Left lung (tissue), 10 donors: Measurements from ENCODE around the gene CDH22. TPM values are rescaled to one million over a fixed set of nuclear protein-coding genes. Genes with fewer than 3 reads are reported as not detected.

Experiments
- ATAC-seq: fragments of 200-7000 bp; cut with Tn5 transposase; one replicate; pipeline ENCODE4 v1.9.1; 2020; ENCODE audit warnings: moderate library complexity
- DNase-seq, 4 donors: peaks; one replicate each; pipeline ENCODE4 v3.0.0-alpha.2; 2013 to 2020
- H3K27ac ChIP-seq, 2 donors: fragments of 200-600 bp; sonication (generic) in 1 of 2; one replicate each; pipeline versions ENCODE4 v1.5.0 to v1.8.0; 2020 to 2021
- H3K27me3 ChIP-seq, 2 donors: fragments of 200-600 bp; sonication (generic) in 1 of 2; one replicate each; pipeline versions ENCODE4 v1.5.0 to v1.8.0; 2020 to 2021
- H3K36me3 ChIP-seq, 2 donors: fragments of 200-600 bp; sonication (generic) in 1 of 2; one replicate each; pipeline versions ENCODE4 v1.5.0 to v1.8.0; 2020 to 2021
- H3K4me1 ChIP-seq, 2 donors: fragments of 200-600 bp; one replicate each; pipeline ENCODE4 v1.8.0; 2021
- H3K4me3 ChIP-seq, 2 donors: fragments of 200-600 bp; sonication (generic) in 1 of 2; one replicate each; pipeline versions ENCODE4 v1.5.0 to v1.8.0; 2020 to 2021; ENCODE audit warnings: mild to moderate bottlenecking in 1 of 2
- H3K9me3 ChIP-seq, 2 donors: fragments of 200-600 bp; sonication (generic) in 1 of 2; one replicate each; pipeline versions ENCODE4 v1.5.0 to v1.8.0; 2020 to 2021
- intact Hi-C, 2 donors: fragments of 100-400 bp; cut with DNase I; formaldehyde crosslinking; loops; one replicate each; pipeline versions ENCODE4 v1.11.2 to v1.14.2; 2022
- polyA plus RNA-seq, 6 donors: library from polyadenylated mRNA; unstranded; fragments of 120-200 nt; gene quantifications; one replicate each; pipeline ENCODE4 v1.2.1, GENCODE V29; 2013; ENCODE audit not compliant: insufficient read length in 6 of 6
- total RNA-seq, 2 donors: library from RNA; stranded (reverse); fragmentation: NEBNext Ultra II Directional; extraction: Animal tissue kit (Norgen Biotek cat#: 25700); gene quantifications; one replicate each; pipeline ENCODE4 v1.2.1, GENCODE V29; 2021
- TF ChIP-seq, protein P1 (sequence below), 2 donors: fragments of 200-600 bp; sonication (generic) in 1 of 2; IDR thresholded peaks; one replicate each; pipeline versions ENCODE4 v1.5.0 to v1.8.0; 2021; ENCODE audit warnings: antibody characterized with exemption in 2 of 2
- donor health status: DM: no; HTN: yes; CAD: no.
- donor health status: DM: no; HTN: no; CAD: no.

Gene CDH22
- total and polyA plus RNA-seq, 8 donors = 0.06 to 0.26 (median 0.08) TPM; not detected in 2

DNA sequence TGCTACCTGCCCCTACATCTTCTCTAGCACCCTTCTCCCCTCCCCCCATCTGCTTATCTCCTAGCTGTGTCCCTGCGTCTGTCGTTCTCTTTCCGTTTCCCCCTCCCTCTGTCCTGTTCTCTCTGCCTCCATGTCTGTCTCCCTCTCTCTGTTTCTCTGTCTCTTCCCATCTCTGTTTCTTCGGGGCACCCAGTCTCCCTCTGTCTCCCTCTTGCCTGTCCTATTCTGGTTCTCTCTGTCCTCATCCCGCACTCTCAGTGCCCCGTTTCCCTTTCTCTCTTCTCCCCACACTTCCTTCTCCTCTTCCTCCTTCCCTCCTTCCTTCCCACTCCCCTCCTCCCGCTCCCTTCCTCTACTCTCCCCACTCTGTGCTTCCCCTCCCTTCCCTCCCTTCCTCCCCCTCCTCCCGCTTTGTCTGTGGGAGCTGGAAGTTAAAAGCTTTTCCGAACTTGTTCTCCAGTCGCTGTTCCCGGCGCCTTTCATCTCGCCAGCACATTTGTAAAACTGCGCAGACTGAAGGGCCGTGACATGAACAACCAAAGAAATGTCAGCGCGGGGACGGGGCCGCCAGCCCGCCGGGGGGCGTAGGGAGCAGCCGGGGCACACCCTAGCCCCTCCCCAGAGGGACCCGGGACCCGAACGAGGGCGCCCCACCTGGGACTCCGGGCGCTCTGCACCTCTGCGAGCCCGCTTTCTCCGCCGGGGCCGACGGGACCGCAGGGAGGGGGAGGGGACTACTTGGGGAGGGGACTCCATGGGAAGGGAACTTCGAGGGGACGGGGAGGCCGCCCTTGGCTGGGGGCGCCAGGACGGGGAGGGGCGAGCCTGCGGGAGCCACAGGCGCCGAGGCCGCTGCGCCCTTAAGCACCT is 4.0 kb upstream of the CDH22 start:
- intact Hi-C loops = no loop called here
- DNase-seq (peak in 2 of 4 donors; percentile 21 to 65), ATAC-seq (no peak)
- Histone ChIP-seq H3K9me3 (no peaks in the 10 kb centered on the region), H3K4me1 (peaks cover 4 to 16% of the 10 kb centered on the region in 2 donors), H3K36me3 (no peaks in the 10 kb centered on the region), H3K4me3 (no peak overlapping the region), H3K27me3 (peaks cover 95 to 100% of the 10 kb centered on the region in 2 donors), H3K27ac (no peak overlapping the region)
- TF ChIP-seq, protein P1, sequence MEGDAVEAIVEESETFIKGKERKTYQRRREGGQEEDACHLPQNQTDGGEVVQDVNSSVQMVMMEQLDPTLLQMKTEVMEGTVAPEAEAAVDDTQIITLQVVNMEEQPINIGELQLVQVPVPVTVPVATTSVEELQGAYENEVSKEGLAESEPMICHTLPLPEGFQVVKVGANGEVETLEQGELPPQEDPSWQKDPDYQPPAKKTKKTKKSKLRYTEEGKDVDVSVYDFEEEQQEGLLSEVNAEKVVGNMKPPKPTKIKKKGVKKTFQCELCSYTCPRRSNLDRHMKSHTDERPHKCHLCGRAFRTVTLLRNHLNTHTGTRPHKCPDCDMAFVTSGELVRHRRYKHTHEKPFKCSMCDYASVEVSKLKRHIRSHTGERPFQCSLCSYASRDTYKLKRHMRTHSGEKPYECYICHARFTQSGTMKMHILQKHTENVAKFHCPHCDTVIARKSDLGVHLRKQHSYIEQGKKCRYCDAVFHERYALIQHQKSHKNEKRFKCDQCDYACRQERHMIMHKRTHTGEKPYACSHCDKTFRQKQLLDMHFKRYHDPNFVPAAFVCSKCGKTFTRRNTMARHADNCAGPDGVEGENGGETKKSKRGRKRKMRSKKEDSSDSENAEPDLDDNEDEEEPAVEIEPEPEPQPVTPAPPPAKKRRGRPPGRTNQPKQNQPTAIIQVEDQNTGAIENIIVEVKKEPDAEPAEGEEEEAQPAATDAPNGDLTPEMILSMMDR (IDR thresholded peaks at IDR 0.05) = no peak

DNA sequence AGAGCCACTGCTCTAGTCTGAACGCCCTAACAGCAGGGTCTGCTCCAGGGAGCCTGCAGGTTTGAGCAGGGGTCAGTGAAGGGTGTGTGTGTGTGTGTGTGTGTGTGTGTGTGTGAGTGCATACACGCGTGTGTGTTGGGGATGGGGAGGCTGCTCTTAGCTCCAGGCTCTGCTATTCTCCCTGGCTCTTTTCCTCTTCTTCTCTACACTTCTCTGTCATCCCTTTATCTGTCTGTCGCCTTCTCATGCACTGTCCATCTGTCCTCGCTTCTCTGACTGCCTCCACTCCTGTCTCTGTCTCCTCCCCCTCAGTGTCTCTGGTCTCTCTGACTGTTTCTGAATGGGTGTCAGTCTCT is 3.4 kb upstream of the CDH22 start:
- TF ChIP-seq, protein P1 (IDR thresholded peaks at IDR 0.05) = no peak
- Histone ChIP-seq H3K4me1 (peaks cover 6 to 23% of the 10 kb centered on the region in 2 donors), H3K4me3 (no peak overlapping the region), H3K27ac (no peak overlapping the region), H3K36me3 (no peaks in the 10 kb centered on the region), H3K9me3 (no peaks in the 10 kb centered on the region), H3K27me3 (peaks cover 95 to 100% of the 10 kb centered on the region in 2 donors)
- DNase-seq (no peak), ATAC-seq (no peak)
- intact Hi-C loops = no loop called here

DNA sequence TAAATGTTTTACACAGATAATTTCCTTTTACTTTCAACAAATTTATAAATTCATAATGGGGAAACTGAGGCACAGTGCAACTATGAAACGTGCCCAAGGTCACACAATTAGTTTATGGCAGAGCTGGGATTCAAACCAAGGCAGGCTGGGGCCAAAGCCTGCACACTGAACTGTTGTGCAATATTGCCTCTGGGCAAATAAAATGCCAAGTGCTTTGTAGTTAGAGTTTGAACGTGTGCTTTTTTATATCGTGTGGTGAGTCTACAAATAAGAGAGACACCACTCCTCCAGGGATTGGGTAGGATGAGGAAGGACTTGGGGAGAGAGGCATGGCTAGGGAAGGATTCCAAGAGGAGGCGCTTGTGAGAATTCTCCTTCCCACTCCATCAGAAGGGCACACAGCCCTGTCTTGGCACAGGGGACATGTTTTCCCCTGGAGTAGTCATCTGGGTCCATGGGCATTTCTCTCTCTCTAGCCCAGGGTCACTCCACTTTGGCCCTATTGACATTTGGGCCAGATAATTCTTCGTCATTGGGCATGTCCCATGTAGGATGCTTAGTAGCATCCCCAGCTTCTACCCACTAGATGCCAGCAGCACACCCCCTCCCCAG is 2.8 kb upstream of the CDH22 start:
- Histone ChIP-seq H3K4me1 (peaks cover 6 to 23% of the 10 kb centered on the region in 2 donors), H3K4me3 (no peak overlapping the region), H3K27ac (no peak overlapping the region), H3K36me3 (no peaks in the 10 kb centered on the region), H3K9me3 (no peaks in the 10 kb centered on the region), H3K27me3 (peaks cover 95 to 100% of the 10 kb centered on the region in 2 donors)
- ATAC-seq (no peak), DNase-seq (no peak)
- TF ChIP-seq, protein P1 (IDR thresholded peaks at IDR 0.05) = no peak
- intact Hi-C loops = no loop called here

DNA sequence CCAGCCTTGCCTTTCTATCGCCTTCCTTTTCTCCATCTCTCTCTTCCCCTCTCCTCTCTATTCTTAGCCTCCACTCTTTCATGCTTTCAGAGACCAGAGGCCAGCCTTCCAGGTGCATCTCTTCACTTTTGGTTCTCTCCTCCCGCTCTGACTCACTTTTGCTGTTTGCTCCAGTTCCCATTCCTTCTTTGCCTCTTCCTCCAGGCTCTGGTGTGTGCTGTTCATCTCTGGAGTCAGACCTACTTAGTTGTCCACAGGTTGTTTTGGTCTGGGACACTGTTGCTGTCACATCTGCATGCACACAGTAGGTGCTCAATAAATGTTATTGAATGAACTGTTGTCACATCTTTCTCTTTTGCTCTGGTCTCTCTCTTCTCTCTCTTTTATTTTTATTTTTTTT is 1.6 kb upstream of the CDH22 start:
- H3K9me3 ChIP-seq = no peaks in the 10 kb centered on the region
- intact Hi-C loops = no loop called here
- no peak for DNase-seq
- no peak overlapping the region for H3K27ac ChIP-seq
- H3K4me1 ChIP-seq = peaks cover 6 to 23% of the 10 kb centered on the region in 2 donors
- no peak overlapping the region for H3K4me3 ChIP-seq
- ATAC-seq = no peak
- TF ChIP-seq, protein P1 (IDR thresholded peaks at IDR 0.05) = no peak
- H3K27me3 ChIP-seq = peaks cover 87 to 100% of the 10 kb centered on the region in 2 donors
- H3K36me3 ChIP-seq = no peaks in the 10 kb centered on the region

DNA sequence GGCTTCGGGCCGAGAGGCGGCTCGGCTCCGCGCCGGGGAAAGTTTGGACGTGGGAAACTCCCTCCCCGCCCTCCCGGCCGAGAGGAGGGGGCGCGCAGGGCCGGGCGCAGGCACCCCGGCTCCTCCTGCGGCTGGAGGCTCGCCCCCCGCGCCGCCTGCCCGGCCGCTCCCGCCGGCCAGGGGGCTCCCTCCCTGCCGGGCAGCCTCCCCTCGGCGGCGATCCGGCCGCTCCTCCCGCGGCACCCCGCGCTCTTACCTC is 370 bp downstream of the CDH22 start:
- intact Hi-C loops = no loop called here
- H3K4me3 ChIP-seq = peak overlapping the region in 1 of 2 donors; percentile 34

More for the DNA sequence above, 370 bp downstream of the CDH22 start:
- TF ChIP-seq, protein P1 (IDR thresholded peaks at IDR 0.05) = no peak
- no peaks in the 10 kb centered on the region for H3K36me3 ChIP-seq
- DNase-seq (peak in 1 of 4 donors; percentile 77), ATAC-seq (no peak)
- peaks cover 67 to 100% of the 10 kb centered on the region in 2 donors for H3K27me3 ChIP-seq
- H3K27ac ChIP-seq = no peak overlapping the region
- peaks cover 6 to 23% of the 10 kb centered on the region in 2 donors for H3K4me1 ChIP-seq
- H3K9me3 ChIP-seq = no peaks in the 10 kb centered on the region
